Subcutaneous adipose tissue (tissue), 4 donors: Measurements from ENCODE around the gene SERPINI1. TPM values are rescaled to one million over a fixed set of nuclear protein-coding genes. Genes with fewer than 3 reads are reported as not detected.

Experiments used
- total RNA-seq, 4 donors: library from RNA; depleted of rRNA; stranded (reverse); fragments of >200 nt; gene quantifications; one replicate each; pipeline ENCODE4 v1.1.0, GENCODE V29; 2016
- TF ChIP-seq, protein P1 (sequence below): fragments of 450-650 bp; IDR thresholded peaks from one replicate; pipeline ENCODE4 v1.5.1; 2016; ENCODE audit warnings: low read depth, mild to moderate bottlenecking, control low read depth, antibody characterized with exemption, moderate library complexity

SERPINI1 gene
- total RNA-seq, 4 donors from 2014 or later, result 0.75 to 2.8 (median 2.5) TPM

DNA sequence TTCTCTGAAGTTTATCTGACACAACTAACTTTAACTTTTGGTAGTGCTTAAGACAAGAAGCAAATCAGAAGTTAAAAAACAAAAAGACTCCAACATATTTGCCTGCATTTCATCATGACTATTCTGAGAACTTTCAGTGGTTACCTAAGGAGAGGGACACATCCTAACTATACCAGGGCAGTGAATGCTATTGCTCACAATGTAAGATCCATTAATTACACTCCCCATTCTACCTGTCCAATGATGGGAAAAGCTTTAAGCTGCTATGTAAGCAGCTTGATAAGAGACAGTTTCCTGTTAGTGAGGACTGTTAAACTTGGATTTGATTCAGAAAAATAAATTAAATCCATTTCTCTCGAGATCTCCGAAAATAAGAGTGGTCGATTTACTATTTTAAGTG lies 37.5 kb downstream of the SERPINI1 start:
- TF ChIP-seq, protein P1, sequence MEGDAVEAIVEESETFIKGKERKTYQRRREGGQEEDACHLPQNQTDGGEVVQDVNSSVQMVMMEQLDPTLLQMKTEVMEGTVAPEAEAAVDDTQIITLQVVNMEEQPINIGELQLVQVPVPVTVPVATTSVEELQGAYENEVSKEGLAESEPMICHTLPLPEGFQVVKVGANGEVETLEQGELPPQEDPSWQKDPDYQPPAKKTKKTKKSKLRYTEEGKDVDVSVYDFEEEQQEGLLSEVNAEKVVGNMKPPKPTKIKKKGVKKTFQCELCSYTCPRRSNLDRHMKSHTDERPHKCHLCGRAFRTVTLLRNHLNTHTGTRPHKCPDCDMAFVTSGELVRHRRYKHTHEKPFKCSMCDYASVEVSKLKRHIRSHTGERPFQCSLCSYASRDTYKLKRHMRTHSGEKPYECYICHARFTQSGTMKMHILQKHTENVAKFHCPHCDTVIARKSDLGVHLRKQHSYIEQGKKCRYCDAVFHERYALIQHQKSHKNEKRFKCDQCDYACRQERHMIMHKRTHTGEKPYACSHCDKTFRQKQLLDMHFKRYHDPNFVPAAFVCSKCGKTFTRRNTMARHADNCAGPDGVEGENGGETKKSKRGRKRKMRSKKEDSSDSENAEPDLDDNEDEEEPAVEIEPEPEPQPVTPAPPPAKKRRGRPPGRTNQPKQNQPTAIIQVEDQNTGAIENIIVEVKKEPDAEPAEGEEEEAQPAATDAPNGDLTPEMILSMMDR, result no peak

DNA sequence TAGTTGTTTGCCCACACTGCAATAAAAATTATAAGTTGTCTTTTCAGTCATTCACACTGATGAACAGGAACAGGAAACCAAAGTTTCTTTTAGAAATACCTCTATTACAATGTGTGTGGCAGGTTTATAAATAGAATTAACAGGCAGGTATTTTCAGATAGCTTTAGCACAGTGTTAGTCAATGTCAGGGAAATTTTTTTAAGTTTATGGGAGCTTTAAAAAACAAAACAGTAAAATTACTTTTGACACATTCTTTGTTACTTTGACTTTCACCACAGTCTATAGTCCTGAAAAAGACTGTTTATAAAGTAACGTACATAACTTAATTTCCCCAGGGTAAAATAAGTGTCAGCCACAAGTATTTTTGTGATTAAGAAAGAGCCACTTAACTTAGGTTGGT lies 38.1 kb downstream of the SERPINI1 start:
- TF ChIP-seq, protein P1, result no peak

DNA sequence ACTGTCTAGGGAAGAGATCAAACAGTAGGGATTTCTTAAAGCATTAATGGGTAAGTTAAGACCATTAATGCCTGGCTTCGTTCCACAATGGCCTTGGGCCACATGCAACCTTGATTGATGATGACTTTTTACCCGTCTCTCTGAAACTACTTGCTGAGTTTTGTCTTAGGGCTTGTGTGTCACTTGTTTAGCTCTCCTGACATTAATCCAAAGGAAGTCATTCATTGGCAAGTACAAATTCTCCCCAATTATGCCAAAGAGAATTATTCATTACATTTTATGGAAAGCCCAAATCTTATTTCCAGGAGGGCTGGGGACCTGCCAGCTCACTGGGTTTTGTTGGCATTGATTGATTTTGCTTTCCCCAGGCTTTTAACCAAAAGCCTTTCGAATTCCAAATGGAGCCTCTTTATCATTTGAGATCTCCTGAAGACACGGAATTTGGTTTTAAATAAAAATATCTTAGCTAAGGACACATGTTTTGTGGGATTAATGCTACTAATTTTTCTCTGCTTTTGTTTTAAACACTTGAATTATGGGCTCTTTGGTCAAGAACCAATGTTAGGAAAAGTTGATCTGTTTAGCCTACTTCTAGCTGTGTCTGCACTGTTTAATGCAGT lies 40.7 kb downstream of the SERPINI1 start:
- TF ChIP-seq, protein P1, result no peak

DNA sequence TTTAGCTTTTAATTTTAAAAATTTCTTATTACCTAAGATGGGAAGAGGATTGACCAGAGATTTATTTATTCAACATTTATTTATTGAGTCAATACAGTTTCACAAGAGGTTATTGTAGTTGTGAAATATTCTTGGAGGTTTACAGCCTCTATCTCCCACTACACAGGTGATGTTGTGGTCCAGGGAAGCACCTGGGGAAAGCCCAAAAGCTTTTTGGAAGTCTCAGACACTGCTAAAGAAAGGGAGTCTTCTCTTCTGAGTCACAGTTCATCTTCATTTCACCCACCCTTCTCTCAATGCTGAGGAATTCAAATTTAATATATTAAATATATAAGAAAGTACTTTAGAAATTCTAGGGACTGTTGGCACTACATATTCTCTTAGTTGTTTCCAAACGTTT lies 41.8 kb downstream of the SERPINI1 start:
- TF ChIP-seq, protein P1, result no peak

DNA sequence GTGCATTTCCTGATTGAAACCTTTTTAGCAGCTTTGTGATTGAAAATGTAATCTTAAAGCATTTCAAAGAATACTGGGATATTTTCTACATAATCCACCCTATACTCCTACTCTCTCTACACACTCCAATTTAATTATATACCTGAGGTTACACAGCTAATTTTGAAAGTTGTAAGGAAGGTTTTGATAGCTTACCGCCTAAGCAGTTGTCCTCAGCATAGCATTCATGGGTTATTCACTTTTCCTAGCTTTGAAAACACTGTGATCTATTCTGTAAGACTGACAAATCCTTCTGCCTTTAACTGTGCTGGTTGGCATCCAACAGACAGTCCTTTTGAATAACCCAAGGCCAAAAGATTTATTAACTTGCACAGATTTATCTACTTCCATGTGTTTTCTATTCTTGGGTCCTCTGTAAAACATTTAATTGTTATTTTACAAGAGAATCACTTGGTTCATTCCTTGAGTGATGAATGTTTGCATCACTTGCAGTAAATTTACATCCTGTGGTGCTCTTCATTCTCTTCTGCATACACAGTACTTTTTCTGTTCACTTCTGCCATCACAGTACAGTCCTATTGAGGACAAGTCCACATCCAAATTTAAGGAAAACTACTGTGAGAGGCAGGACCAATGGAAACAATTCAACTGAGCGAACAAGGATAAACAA lies 44.8 kb downstream of the SERPINI1 start:
- TF ChIP-seq, protein P1, result no peak

DNA sequence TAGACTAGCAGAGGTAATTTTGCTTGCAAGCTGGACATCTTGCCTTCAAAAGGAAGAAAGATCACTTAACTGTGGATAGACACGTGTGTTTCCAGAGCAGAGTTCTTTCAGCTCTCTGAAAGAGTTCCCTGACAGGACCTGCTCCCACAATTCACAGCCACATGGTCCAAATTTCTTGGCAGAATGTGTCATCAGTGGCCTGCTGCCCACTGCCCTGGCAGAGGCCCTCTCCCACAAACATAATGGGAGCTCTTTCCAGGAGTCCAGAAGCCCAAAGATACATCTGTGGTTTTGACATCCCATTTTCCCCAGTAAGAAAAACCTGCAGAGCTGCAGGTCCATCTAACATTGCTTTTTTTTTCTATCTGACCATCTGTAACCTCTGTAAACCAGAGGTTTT lies 48.3 kb downstream of the SERPINI1 start:
- TF ChIP-seq, protein P1, result no peak

DNA sequence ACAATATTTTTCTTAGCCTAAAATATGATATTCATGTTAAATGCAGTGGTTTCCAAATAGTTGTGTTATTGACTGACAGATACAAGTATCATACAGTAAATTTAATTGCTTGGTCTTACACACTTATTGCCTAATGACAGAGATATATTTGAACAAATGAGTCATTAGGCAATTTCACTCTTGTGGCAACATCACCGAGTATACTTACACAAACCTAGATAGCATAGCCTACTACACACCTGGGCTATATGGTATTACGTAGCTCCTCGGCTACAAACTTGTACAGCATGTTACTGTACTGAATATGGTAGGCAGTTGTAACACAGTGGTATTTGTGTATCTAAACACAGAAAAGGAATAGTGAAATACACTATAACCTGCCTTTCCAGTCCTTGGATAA lies 50.3 kb downstream of the SERPINI1 start:
- TF ChIP-seq, protein P1, result no peak
